GM19324 (cell line): ENCODE results near the gene GCK.
"Not testable (repeated sequence)": the region's sequence is repeated elsewhere in the genome, so short reads cannot be mapped to it uniquely, and the experiment has no call there.

Source experiments
- ATAC-seq: cut with Tn5 transposase; IDR thresholded peaks from one replicate; pipeline ENCODE4 v1.9.1; 2021; ENCODE audit warnings: mild to moderate bottlenecking, moderate library complexity; ENCODE audit not compliant: unreplicated experiment, low FRiP score

The GCK gene

DNA sequence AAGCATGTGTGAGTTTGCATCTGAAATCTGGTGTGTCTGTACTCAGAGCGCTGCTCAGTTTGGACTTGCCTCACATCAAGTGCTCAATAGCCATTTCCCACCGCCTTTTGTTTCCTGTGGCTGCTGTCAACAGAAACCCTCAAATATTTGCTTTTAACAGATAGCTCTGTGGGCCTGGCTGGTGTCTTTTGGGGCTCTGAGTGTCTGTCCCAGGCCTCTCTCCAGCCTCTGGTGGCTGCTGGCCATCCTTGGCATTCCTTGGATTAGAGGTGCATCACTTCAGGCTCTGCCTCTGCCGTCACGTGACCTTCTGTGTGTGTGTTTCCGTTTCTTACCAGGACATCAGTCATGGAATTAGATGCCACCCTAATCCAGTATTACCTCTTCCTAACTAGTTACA is 20.9 kb upstream of the GCK start:
- no peak for ATAC-seq

- ATAC-seq: no peak
Measured at GRCh38 chr7:44208085-44208484, 18.8 kb upstream of the GCK start.

GRCh38 chr7:44206008-44206407 is 16.8 kb upstream of the GCK start:
- no peak for ATAC-seq

DNA sequence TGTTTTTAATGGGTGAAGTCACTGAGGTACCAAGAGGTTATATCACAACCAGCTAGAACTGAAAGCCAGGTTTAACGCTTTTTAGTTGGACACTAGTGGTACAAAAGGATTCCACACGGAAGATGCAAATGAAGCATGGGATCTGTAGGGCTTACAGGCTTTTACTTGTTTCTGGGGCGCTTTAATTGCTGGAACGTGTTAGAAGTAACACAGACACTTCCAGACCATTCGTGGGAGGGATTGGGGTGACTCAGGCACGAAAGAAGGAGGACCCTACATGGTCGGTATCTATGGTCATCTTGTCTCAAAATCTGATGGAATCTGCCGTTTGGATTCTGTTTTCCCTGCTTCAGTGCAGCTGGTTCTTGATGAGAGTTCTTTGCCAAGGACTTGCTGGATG is 12.6 kb upstream of the GCK start:
- ATAC-seq: no peak

GRCh38 chr7:44200699-44201461 is 11.6 kb upstream of the GCK start, which contains the start of gene YKT6:
TSS of gene YKT6 (plus strand) at chr7:44200978. CDS start at chr7:44201136, 158 bp downstream.
- peak; percentile 98 for ATAC-seq

DNA sequence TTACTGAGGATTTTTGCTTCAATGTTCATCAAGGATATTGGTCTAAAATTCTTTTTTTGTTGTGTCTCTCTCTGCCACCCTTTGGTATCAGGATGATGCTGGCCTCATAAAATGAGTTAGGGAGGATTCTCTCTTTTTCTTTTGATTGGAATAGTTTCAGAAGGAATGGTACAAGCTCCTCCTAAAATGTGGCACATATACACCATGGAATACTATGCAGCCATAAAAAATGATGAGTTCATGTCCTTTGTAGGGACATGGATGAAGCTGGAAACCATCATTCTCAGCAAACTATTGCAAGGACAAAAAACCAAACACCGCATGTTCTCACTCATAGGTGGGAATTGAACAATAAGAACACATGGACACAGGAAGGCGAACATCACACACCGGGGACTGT is 10.9 kb upstream of the GCK start:
- ATAC-seq: not testable (repeated sequence)

- no peak for ATAC-seq
Measured at GRCh38 chr7:44197474-44197873, 8.2 kb upstream of the GCK start.

GRCh38 chr7:44196450-44196872 is 7.2 kb upstream of the GCK start:
- no peak for ATAC-seq

DNA sequence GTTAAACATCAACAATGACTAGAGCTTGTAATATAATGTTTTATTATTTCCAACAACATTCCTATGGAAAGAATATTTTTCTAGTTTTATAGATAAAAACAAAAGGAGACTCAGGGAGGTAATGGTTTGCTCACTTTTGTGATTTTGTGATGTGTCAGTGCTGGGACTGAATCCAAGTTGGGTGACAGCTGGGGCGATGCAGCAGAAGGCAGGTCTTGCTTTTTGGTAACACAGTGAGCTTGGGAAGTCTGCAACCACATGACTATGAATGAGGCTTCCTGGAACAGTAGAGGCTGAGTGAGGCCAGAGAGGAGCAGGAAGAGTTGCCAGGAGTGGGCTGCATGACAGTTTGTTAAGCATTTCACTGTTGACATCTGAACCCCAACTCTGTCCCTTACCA is 6.7 kb upstream of the GCK start:
- ATAC-seq: no peak

DNA sequence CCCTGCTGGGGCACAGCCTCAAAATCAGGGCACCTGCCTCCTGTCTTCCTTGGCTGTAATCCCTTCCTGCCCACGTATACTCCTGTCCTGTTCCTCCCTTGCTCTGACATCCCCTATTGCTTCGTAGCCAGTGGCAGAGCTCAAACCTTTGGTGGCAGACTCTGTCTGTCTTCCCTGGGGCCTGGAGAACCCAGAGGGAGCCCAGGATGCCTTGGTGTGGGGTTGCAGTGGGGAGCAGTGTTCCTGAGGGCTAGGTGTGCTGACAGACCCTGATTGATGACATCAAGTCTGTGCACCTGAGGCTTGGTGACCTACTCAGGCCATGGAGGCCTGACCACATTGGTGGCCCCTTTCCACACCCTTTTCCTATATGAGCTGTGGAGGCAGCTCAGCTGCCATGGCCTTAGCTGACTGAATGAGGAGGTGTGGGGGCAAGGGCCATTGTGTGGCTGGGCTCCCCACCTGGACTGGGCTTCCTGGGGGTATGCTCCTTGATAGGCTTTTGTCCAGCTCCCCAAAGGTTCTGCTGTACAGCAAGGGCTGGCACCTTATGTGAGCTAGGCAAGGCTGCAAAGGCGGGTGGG is 5.4 kb upstream of the GCK start:
- no peak for ATAC-seq

DNA sequence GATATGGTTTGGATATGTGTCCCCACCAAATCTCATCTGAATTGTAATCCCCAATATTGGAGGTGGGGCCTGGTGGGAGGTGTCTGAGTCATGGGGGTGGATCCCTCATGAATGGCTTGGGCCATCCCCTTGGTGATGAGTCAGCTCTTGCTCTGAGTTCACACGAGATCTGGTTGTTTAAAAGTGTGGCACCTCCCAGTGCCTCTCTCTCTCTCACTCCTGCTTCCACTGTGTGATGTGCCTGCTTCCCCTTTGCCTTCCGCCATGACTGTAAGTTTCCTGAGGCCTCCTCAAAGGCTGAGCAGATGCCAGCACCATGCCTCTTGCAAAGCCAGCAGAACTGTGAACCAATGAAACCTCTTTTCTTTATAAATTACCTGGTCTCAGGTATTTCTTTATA is 4.8 kb upstream of the GCK start:
- no peak for ATAC-seq

- ATAC-seq: no peak
Measured at GRCh38 chr7:44193011-44193802, 4.0 kb upstream of the GCK start.

DNA sequence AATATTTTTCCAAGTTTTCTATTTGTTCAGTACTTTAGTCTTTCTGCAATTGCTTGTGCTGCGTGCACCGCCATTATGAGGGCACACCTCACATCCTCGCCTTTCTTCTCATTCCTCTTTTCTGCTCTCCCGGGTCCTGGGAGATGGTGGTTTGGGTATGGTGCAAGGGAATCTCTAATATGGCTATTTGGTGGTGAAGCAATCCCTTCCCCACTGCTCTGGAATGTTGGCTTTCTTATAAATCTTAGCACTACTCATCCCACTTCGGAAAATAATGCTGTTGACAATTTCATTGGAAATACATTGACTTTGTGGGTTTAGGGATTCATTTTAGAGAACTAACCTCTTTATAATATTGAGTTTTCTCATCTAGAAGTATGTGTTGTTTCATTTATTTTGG is 1.9 kb upstream of the GCK start:
- no peak for ATAC-seq

GRCh38 chr7:44189993-44190872 is 994 bp upstream of the GCK start:
- ATAC-seq: no peak

GRCh38 chr7:44188480-44189225 is 586 bp downstream of the GCK start:
- ATAC-seq: no peak

DNA sequence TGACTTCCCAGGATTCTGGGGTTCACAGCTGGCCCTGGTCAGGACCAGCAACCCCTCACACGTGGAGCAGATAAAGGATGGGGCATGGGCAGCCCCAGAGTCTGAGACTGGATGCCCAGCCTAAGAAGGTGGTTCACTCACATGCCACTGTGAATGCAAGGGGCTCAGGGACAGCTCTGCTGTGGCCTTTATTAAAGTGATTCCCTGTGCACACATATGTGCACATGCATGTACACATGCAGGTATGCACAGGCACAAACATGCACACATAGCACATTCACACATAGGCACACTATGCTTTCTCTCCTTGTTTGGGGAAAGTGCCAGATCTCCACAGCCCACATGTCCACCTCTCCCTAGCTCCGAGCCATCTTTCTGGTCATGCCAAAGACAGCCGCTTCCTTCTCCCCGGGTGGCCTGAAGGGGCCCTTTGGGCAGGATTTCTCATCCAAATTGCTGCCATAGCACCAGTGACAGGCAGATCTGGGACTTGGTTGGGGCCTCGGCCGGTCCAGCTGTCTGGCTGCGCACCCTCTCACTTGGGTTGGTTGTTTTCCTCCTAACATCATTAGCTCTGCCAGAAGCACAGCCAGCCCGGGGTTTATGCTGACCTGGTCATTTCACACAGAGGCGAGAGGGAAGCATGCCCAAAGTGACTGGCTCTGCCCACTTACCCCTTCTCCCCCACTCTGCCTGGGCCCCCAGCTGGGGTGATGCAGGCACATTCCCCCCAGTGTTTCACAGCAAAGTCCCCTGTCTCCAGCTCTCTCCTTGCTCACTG is 1.4 kb downstream of the GCK start:
- ATAC-seq: no peak

- ATAC-seq: no peak
Measured at GRCh38 chr7:44186736-44187135, 2.5 kb downstream of the GCK start.

- ATAC-seq: no peak
Measured at GRCh38 chr7:44185729-44186128, 3.5 kb downstream of the GCK start.

DNA sequence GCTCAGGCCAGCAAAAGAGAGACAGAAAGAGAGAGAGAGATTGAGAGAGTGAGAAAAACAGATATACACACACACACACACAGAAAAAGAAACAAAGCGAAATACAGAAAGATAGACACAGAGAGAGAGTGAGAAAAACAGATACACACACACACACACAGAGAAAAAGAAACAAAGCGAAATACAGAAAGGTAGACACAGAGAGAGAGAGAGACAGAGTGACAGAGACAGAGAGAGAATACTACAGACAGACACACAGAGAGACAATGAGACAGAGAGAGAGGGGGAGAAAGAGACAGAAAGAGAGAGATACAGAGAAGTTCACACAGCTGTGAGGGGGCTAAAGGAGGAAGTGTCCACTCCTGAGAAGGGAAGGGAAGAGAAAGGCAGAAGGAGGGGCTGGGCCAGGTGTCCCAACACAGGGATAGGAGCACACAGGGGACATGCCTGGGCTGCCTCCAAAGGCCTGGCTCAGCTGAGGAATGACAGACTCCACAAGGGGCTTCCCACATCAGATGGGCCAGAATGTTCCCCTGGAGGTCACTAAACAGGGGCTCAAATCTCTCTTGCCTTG is 4.3 kb downstream of the GCK start:
- no peak for ATAC-seq
